Heart left ventricle (tissue), 16 donors: ENCODE results near the gene RRP1. TPM values are rescaled to one million over a fixed set of nuclear protein-coding genes. Genes with fewer than 3 reads are reported as not detected.

Experiments used
- ATAC-seq, 4 donors: fragments of 200-7000 bp; cut with Tn5 transposase; one replicate each; pipeline ENCODE4 v1.9.1; 2020 to 2022; ENCODE audit warnings: moderate library complexity in 4 of 4, mild to moderate bottlenecking in 3 of 4, moderate number of reproducible peaks in 1 of 4
- DNase-seq, 5 donors: peaks; one replicate each; pipeline ENCODE4 v3.0.0-alpha.2; 2020
- H3K27ac ChIP-seq, 12 donors: fragments of 200-600 bp; sonication (generic) in 4 of 12; one replicate each; pipeline versions ENCODE4 v1.5.0 to v1.8.0; 2016 to 2022; ENCODE audit warnings: mild to moderate bottlenecking in 2 of 12
- H3K27me3 ChIP-seq, 9 donors: fragments of 200-600 bp; sonication (generic) in 2 of 9; one replicate each; pipeline versions ENCODE4 v1.5.1 to v1.8.0; 2016 to 2022; ENCODE audit warnings: mild to moderate bottlenecking in 3 of 9
- H3K36me3 ChIP-seq, 9 donors: fragments of 200-600 bp; sonication (generic) in 2 of 9; one replicate each; pipeline versions ENCODE4 v1.5.0 to v1.8.0; 2018 to 2022; ENCODE audit warnings: mild to moderate bottlenecking in 2 of 9
- H3K4me1 ChIP-seq, 12 donors: fragments of 200-600 bp; sonication (generic) in 4 of 12; one replicate each; pipeline versions ENCODE4 v1.5.0 to v1.8.0; 2016 to 2022; ENCODE audit warnings: mild to moderate bottlenecking in 3 of 12
- H3K4me3 ChIP-seq, 12 donors: fragments of 200-600 bp; sonication (generic) in 4 of 12; one replicate each; pipeline versions ENCODE4 v1.5.0 to v1.8.0; 2017 to 2022; ENCODE audit warnings: mild to moderate bottlenecking in 9 of 12, moderate library complexity in 4 of 12
- H3K9me3 ChIP-seq, 12 donors: fragments of 200-600 bp; sonication (generic) in 4 of 12; one replicate each; pipeline versions ENCODE4 v1.5.0 to v1.8.0; 2016 to 2022; ENCODE audit warnings: mild to moderate bottlenecking in 1 of 12
- POLR2A ChIP-seq, 2 donors: fragments of 450-650 bp; IDR thresholded peaks; one replicate each; pipeline ENCODE4 v1.6.1; 2017; ENCODE audit warnings: antibody characterized with exemption in 2 of 2, mild to moderate bottlenecking in 2 of 2, moderate library complexity in 2 of 2
- WGBS, 4 donors: extraction: QIAGEN DNeasy Blood & Tissue Kit in 2 of 4; methylation state at CpG; one replicate each; pipeline versions ENCODE4 v1.1.5 to v1.1.7; 2013 to 2018; 5-methylcytosine and 5-hydroxymethylcytosine counted together
- intact Hi-C, 10 donors: fragments of 100-400 bp; cut with DNase I; formaldehyde crosslinking; loops; one replicate each; pipeline versions ENCODE4 v1.11.1 to v1.14.2; 2022
- polyA plus RNA-seq, 2 donors: library from polyadenylated mRNA; stranded (reverse); fragments of 200-250 nt; gene quantifications; one replicate each; pipeline ENCODE4 v1.2.3, GENCODE V29; 2013
- total RNA-seq, 9 donors: library from RNA; depleted of rRNA in 2 of 9; stranded (reverse); fragments of >200 nt in 2 of 9; fragmentation: NEBNext Ultra II Directional in 3 of 9; extraction: Animal tissue kit (Norgen Biotek cat#: 25700) in 3 of 9; gene quantifications; one replicate each; pipeline versions ENCODE4 v1.1.0 to v1.2.4, GENCODE V29; 2016 to 2023
- TF ChIP-seq, protein P1 (sequence below), 12 donors: fragments of 200-600 bp; sonication (generic) in 4 of 12; IDR thresholded peaks; one replicate each; pipeline versions ENCODE4 v1.5.0 to v1.8.0; 2018 to 2022; ENCODE audit warnings: antibody characterized with exemption in 12 of 12, mild to moderate bottlenecking in 5 of 12
- donor health status: ischemic (EF 13 %, LVEDD 7.1; RV severe dilation, severe dysfunction).
- donor health status: healthy with polysubstance abuse.
- donor health status: DM: no; HTN: yes; CAD: no.
- donor health status: DM: no; HTN: no; CAD: no.
- donor health status: ischemic (EF 25% LVEDD 6.9; RV normal size, moderate dysfunction).
- donor health status: ischemic (EF 25% LVEDD 5.7; RV mildly dilated, moderate dysfunction).
- donor health status: healthy.
- donor health status: DM: yes; HTN: yes; CAD: no.
- donor health status: ischemic (EF 35%, LVEDD 5.7; RV mildly dilated, moderate dysfunction).
- donor health status: nonischemic (EF 11% LVEDD 7.7; RV severe dilation, severe dysfunction).
- donor health status: DM: yes; HTN: yes; CAD: no.
- donor health status: PGD.
- donor health status: ischemic (EF 29% LVEDD 5.4; RV normal size, mild dysfunction).
- donor health status: nonischemic (EF 23%, LVEDD 6.1; RV moderate dilation, normal function).

Gene RRP1
- total and polyA plus RNA-seq, 11 donors = 6.0 to 15.6 (median 9.8) TPM

DNA sequence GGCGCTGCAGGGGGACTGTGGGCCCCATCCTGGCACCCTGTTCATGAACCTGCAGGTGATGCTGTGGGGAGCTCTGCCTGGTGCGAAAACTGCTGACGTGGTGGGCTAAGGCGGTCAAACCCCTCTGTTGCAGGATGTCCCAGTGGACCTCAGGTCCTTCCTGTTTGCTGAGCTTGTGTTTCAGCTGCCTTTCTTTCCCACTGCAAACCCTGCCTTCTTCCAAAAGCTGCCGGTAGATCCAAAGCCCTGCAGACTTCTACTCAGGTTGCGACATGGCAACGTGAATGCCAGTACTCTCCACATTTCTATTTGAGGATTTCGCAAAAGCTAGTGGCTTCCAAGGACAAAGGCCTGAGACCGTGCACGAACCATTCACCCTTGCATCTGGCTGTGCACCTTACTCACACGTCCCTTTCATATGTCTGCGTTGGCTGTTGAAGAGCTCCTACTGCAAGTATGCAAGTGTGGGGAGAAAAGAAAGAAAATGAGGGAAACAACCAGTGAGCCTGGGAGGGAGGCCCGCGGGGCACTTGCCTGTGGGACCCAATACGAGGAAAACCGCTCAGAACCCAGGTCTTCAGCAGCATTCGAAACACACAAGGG is 6.2 kb upstream of the RRP1 start:
- Histone ChIP-seq H3K36me3 (no peaks in the 10 kb centered on the region), H3K4me1 (peaks cover 0 to 14% (median 0%) of the 10 kb centered on the region in 12 donors), H3K9me3 (no peaks in the 10 kb centered on the region), H3K27me3 (no peaks in the 10 kb centered on the region), H3K4me3 (no peak overlapping the region), H3K27ac (no peak overlapping the region)
- TF ChIP-seq, protein P1, sequence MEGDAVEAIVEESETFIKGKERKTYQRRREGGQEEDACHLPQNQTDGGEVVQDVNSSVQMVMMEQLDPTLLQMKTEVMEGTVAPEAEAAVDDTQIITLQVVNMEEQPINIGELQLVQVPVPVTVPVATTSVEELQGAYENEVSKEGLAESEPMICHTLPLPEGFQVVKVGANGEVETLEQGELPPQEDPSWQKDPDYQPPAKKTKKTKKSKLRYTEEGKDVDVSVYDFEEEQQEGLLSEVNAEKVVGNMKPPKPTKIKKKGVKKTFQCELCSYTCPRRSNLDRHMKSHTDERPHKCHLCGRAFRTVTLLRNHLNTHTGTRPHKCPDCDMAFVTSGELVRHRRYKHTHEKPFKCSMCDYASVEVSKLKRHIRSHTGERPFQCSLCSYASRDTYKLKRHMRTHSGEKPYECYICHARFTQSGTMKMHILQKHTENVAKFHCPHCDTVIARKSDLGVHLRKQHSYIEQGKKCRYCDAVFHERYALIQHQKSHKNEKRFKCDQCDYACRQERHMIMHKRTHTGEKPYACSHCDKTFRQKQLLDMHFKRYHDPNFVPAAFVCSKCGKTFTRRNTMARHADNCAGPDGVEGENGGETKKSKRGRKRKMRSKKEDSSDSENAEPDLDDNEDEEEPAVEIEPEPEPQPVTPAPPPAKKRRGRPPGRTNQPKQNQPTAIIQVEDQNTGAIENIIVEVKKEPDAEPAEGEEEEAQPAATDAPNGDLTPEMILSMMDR (IDR thresholded peaks at IDR 0.05) = no peak
- TF ChIP-seq POLR2A (IDR thresholded peaks at IDR 0.05) = no peak
- no peak for ATAC-seq
- DNase-seq = no peak
- intact Hi-C loops = loop anchor here in 1 of 10 donors (10.0 kb wide), 1 partner anchor 58 kb away; no protein-coding TSS in a partner anchor
- WGBS, 4 donors = 81 to 84% (median 83%) methylated on average over 17 of the region's 17 CpGs

DNA sequence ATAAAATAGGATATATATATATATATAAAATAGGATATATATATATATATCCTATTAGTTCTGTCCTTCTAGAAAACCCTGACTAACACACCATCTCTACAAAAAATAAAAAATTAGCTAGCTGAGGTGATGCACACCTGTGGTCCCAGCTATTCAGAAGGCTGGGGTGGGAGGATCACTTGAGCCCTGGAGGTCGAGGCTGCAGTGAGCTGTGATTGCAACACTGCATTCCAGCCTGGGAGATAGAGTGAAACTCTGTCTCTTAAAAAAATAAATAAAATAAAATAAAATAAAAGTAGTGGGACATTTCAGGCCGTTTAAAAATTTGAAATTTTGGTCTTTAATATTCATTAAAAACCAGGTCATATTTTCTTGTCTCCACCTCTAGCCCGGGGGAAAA is 4.2 kb upstream of the RRP1 start:
- Histone ChIP-seq H3K4me3 (no peak overlapping the region), H3K9me3 (no peaks in the 10 kb centered on the region), H3K36me3 (no peaks in the 10 kb centered on the region), H3K27ac (no peak overlapping the region), H3K4me1 (peaks cover 0 to 11% (median 6%) of the 10 kb centered on the region in 12 donors), H3K27me3 (no peaks in the 10 kb centered on the region)
- no peak for DNase-seq
- WGBS, 4 donors = 52 to 69% (median 58%) methylated on average over 3 of the region's 3 CpGs
- no peak for TF ChIP-seq POLR2A (IDR thresholded peaks at IDR 0.05)
- TF ChIP-seq, protein P1 (IDR thresholded peaks at IDR 0.05) = no peak
- intact Hi-C loops = loop anchor here in 1 of 10 donors (10.0 kb wide), 1 partner anchor 60 kb away; no protein-coding TSS in a partner anchor
- ATAC-seq = no peak

DNA sequence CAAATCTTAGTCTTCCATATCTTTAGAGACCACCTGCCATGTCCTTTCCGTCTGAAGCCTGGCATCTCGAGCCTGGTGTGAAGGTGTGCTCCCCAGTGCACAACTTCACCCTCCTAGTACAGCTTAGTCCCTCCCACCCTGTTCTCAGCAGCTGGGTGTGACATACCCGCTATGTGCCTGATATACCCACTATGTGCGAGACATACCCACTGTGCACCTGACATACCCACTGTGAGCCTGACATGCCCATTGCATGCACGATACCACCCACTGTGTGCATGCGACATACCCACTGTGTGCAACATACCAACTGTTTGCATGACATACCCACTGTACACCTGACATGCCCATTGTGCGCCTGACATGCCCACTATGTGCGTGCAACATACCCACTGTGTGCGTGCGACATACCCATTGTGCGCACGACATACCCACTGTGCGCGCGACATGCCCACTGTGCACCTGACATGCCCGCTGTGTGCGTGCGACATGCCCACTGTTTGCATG is 3.0 kb upstream of the RRP1 start:
- intact Hi-C loops = loop anchor here in 1 of 10 donors (10.0 kb wide), 1 partner anchor 62 kb away; no protein-coding TSS in a partner anchor
- DNase-seq (no peak), ATAC-seq (no peak)
- WGBS, 4 donors = 86 to 94% (median 91%) methylated on average over 18 of the region's 18 CpGs
- no peaks in the 10 kb centered on the region for H3K27me3 ChIP-seq
- peaks cover 0 to 20% (median 13%) of the 10 kb centered on the region in 12 donors for H3K4me1 ChIP-seq
- no peaks in the 10 kb centered on the region for H3K9me3 ChIP-seq
- H3K4me3 ChIP-seq = no peak overlapping the region
- TF ChIP-seq POLR2A (IDR thresholded peaks at IDR 0.05) = no peak
- TF ChIP-seq, protein P1 (IDR thresholded peaks at IDR 0.05) = no peak
- peaks cover 0 to 6% (median 0%) of the 10 kb centered on the region in 9 donors for H3K36me3 ChIP-seq
- H3K27ac ChIP-seq = no peak overlapping the region

DNA sequence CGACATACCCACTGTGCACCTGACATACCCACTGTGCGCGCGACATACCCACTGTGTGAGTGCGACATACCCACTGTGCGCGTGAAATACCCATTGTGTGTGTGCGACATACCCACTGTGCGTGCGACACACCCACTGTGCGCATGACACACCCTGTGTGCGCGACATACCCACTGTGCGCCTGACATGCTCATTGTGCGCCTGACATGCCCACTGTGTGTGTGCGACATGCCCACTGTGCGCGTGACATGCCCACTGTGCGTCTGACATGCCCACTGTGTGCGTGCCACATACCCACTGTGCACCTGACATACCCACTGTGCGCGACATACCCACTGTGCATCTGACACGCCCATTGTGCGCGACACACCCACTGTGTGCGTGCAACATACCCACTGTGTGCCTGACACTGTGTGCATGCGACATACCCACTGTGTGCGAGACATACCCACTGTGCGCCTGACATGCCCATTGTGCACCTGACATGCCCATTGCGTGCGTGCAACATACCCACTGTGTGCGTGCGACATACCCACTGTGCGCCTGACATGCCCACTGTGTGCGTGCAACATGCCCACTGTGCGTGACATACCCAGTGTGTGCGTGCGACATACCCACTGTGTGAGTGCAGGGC is 2.5 kb upstream of the RRP1 start:
- TF ChIP-seq, protein P1 (IDR thresholded peaks at IDR 0.05) = no peak
- no peak for TF ChIP-seq POLR2A (IDR thresholded peaks at IDR 0.05)

More for the DNA sequence above, 2.5 kb upstream of the RRP1 start:
- Histone ChIP-seq H3K4me1 (peaks cover 0 to 20% (median 13%) of the 10 kb centered on the region in 12 donors), H3K27me3 (no peaks in the 10 kb centered on the region), H3K9me3 (no peaks in the 10 kb centered on the region), H3K4me3 (no peak overlapping the region), H3K36me3 (peaks cover 0 to 12% (median 4%) of the 10 kb centered on the region in 9 donors), H3K27ac (no peak overlapping the region)
- intact Hi-C loops = loop anchor here in 1 of 10 donors (10.0 kb wide), 1 partner anchor 62 kb away; no protein-coding TSS in a partner anchor
- 89 to 96% (median 94%) methylated on average over 31 to 38 of the region's 38 CpGs for WGBS, 4 donors
- DNase-seq (no peak), ATAC-seq (no peak)
